GM19025 (cell line): ENCODE measurements around the gene NCOA6.
A peak's percentile ranks its signal among the peaks of the same experiment; 100 is the strongest.

Experiments used
- ATAC-seq: cut with Tn5 transposase; IDR thresholded peaks from one replicate; pipeline ENCODE4 v1.9.1; 2021; ENCODE audit warnings: mild to moderate bottlenecking, low read depth, moderate library complexity; ENCODE audit not compliant: unreplicated experiment

The NCOA6 gene

GRCh38 chr20:34706912-34707784, 118.3 kb downstream of the NCOA6 start:
- ATAC-seq, result no peak

DNA sequence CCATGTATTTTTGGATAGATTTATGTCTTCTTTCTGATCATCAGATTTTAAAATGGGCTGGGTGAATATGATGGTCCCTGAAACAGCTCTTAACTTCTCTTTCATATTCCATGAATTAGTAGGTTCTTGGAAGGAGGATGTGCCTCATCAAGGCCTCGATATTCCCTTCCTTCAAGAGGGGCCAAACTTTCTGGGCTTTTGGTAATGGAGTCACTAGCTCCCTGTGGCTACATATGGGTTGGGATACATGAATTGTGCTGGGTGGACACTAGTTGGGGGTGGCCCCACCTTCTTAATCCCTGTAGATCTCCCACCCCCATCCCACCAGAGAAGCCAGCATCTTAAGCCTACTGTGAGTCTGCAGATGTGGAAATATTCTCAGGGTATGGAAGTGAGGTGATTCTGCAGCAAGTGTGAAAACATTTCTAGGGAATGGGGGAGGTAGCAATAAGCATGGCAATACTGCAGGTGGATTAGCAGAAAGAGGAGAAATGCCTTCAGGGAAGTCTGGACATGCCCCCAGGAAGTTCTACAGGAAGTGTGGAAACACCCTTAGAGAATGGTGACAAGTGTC, 119.1 kb downstream of the NCOA6 start:
- ATAC-seq, result no peak

DNA sequence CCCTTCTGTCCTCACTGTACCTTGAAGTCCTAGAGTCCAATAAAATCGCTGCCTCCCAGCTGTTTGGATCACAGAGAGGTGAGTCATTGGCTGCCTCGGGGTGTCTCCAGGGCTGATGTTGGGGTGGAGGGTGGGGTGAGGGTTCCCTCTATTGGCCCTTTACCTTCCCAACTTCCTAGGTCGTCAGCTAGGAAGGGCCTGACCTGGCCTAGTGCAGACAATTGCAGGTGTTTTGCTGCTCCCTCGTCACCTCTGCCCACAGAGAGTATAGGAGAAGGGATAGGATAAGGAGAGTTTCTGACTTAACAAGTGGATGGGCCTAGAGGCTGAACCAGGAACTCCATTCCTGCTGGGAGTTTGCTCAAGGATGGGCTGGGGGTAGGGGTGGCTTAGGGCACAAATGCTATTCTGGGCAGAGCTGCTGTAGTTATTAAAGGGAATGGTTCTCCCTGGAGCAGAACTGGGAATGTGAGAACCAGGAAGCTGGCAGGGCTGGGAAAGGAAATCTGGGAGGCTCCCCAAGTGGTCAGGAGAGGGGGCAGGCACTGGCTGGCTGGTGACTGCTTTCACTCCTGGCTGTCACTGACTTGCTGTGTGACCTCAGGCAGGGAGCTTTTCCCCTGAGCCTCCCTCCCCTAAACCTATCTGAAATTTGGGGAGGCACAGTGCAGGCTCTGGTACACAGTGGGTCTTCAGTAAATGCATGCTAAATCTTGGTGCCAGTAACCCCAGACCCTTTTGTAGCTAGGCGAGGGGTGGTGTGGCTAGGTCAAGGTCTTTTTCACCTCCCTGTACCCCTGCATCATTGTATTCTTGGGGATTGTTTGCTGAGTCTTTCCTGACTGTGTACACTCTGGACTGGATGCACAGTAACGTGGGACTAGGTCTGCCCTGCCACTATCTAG, 119.8 kb downstream of the NCOA6 start:
- no peak for ATAC-seq

- ATAC-seq, result no peak
Observed at GRCh38 chr20:34705008-34705396, 120.4 kb downstream of the NCOA6 start.

DNA sequence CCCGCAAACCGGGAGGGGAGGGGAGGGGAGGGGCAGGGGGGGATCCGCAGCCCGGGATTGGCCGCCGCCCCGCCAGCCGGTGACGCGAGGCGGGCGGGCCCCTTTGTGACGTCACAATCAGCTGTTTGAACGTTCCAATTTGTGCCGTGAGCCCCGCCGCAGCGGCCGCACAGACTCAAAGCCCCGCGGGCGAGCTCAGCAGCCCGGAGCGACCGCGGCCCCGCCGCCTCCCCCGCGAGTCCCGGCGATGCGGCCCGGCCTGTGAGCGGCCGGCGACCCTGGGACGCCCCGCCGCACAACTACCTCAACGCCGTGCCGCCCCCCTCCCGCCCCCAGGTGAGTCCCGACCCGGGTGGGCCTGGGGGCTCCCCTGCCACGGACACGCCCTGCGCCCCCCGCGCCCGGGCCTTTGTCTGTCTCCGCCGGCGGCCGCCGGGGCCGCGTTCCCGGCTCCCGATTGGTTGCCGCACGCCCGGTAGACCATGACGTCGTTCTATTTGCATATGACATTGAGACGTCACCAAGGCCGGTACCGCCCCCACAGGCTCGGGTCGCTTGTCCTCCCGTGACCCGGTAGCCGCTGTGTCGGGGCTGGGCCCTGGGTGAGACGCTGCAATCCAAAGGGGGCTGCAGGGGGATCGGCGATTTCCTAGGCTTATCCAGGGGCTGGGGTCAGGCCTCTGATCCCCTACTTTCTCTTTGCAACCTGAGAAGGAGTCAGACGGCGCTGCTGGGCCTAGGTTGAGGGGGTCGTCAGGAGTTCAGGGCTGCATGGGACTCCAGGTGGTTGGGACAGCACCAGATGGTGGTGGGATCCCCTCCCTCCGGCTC, 121.1 kb downstream of the NCOA6 start, which contains the start of gene TP53INP2:
TSS of gene TP53INP2 (plus strand) at position 168 of the 831 bp plus-strand sequence. CDS start 4,396 bp downstream, outside the sequence.
- ATAC-seq, result peak; percentile 65

DNA sequence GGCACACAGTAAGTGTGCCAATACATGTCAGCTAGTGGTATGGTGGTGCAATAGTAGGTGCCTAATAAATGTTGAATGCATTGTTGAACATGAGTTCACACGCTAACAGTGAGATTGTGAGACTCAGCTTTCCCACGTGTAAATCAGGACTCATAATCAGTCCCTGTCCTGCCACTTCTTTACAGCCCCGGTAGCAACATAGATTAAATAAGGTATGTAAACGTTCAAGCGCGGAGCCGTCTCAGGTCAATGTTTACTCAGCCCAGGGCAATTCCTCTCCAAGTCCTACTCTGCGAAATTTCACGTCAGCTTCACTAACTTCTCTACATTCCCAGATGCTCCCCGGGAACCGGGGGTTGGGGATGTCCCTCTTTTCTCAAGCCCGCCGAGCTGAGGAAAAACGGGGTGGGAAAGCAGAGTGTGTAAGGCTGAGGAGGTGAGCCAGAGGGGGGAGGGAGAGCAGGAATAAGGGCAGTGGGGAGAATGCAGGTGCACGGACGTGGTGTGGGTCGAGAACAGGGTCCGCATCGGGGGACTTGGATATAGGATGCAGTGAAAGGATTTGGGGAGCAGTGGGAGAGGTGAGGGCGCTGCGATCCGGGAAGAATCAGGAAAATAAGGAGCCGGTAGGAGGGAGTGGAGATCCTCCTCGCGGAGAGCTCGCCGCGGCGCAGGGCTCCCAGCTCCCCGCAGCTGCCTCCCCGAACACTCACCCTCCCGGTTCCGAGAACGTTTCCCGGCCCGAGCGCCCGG, 121.9 kb downstream of the NCOA6 start:
- ATAC-seq, result no peak

- ATAC-seq, result no peak
Observed at GRCh38 chr20:34703061-34703423, 122.4 kb downstream of the NCOA6 start.

GRCh38 chr20:34701405-34702085, 123.9 kb downstream of the NCOA6 start:
- ATAC-seq, result no peak

- no peak for ATAC-seq
Observed at GRCh38 chr20:34693414-34693813, 132.0 kb downstream of the NCOA6 start.

DNA sequence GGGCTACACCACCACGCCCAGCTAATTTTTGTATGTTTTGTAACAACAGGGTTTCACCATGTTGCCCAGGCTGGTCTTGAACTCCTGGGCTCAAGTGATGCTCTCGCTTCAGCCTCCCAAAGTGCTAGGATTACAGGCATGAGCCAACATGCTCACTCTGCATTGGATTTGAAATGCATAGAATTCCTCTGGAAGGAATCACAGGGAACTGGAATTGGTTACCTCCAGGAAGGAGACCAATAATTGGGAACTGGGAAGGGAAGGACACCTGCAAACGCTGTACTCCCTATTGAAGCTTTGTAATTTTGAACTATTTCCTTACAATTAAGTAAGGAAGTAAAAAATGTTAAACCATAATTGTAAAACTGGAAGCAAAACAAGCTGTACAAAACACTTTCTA, 133.6 kb downstream of the NCOA6 start:
- ATAC-seq, result no peak

- ATAC-seq, result no peak
Observed at GRCh38 chr20:34689486-34689885, 136.0 kb downstream of the NCOA6 start.

DNA sequence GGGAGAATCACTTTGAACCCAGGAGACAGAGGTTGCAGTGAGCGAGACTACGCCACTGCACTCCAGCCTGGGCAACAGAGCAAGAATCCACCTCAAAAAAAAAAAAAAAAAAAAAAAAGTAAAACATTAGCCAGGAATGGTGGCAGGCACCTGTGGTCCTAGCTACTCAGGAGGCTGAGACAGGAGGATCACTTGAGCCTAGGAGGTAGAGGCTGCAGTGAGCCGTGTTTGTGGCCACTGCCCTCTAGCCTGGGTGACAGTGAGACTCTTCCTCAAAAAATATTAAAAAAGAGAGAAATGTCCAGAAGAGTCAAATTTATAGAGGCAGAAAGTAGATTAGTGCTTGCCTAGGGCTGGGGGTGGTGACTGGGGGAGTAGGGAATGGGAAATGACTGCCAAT, 141.8 kb downstream of the NCOA6 start:
- ATAC-seq, result no peak

DNA sequence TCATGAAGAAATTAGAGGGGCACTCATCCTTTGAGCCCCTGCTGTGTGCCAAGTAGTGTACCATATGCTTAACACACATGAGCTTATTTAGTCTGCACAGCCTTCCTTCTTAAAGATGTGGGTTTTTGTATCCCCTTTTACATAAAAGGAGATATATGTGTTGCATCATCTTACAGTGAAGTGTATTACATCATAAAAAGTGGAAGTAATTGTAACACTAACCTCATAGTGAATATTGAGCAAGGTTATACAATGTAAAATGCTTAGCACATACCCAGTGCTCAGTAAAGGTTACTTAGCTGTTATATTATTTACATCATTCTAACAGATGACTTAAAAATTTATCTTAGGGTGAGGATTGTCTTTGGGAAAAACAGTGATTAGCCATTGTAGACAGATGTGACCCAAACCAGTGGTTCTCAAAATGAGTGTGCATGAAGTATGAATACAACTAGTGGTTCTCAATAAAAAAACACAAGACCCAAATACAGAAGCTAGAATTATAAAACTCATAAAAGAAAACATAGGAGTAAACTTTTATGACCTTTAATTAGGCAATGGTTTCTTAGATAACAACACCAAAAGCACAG, 144.8 kb downstream of the NCOA6 start:
- ATAC-seq, result no peak

DNA sequence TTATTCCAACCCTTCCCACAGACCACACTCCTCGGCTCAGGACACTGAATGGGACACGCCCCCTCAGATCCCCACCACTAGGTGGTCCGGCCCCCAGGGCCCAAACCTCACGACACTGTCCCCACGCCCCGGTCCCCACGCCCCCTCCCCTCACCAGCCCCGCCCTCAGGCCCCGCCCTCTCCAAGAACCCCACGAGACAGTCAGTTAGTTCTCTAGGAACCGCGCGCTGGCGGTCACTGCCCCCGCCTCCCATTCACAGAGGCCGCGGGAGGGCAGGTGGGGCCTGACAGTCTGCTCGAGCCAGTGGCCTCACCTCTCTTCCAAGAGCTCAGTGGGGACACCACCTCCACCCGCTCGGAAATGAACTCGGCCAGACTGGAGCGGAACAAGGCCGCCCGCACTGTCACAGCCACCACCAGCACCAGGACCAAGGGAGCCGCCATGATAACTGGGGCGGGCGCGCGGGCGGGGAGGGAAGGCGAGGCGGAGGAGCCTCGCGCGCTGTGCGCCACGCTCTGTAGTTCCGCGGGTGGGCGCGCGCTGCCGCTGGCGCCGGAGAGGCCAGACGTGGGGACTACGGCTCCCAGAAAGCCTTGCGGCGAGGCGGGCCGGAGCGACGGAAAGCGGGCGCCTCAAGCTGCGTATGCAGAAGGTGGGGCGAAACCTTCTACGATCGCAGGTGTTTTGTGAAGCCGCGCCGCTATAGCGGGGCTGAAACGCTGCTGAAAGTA, 148.6 kb downstream of the NCOA6 start, which contains the start of gene PIGU:
TSS of gene PIGU (minus strand) at position 451 of the 732 bp plus-strand sequence. CDS start at position 444, 7 bp downstream.
- peak; percentile 91 for ATAC-seq

DNA sequence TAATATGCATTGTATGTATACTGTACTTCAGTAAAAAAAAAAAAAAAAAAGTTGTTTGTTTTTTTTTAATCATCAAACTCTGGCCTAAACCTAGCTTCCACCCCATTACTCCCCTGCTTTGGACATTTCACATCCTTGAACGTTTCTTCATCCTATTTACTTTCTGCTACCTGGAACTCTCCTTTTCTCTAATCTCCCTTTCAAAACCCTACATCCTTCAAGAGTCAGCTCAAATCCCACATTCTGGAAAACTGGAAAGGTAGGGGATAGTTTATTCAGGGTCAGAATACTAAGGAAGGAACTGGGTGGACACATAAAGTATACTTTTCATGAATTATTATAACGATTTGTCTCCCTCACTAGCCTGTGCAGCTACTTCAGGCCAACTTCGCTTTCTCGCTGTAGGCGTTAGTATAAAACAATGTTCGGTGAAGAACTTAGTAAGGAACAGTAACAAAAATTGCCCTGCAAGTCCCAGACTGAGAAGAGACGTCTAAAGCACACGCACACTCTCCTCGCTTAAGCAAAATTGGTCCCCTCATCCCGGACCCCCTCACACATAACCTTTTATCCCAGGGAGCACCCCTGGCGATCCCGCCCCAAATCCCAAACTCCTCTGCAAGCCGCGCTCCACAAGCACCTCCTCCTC, 149.3 kb downstream of the NCOA6 start:
- no peak for ATAC-seq

DNA sequence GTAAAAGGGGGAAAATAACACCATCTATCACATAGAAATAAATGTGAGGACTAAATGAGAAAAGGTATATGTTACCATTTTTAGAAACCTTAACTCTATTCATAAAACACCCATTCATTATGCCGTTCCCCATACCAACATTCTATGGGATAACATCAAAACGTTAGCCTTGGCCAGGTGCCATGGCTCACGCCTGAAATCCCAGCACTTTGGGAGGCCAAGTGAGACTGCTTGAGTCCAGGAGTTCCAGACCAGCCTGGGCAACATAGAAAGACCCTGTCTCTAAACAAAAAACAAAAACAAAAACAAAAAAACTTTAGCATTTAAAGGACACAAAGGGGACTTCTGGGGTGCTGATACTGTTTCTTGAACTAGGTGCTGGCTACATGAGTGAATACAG, 149.9 kb downstream of the NCOA6 start:
- ATAC-seq, result no peak

- no peak for ATAC-seq
Observed at GRCh38 chr20:34673412-34673811, 152.0 kb downstream of the NCOA6 start.
